Smooth muscle cell (in vitro differentiated cells): Measurements from ENCODE around the gene CDK2AP2. TPM values are rescaled to one million over a fixed set of nuclear protein-coding genes. Genes with fewer than 3 reads are reported as not detected.

ENCODE experiments used
- DNase-seq: peaks from one replicate; lab custom pipeline; 2025; ENCODE audit not compliant: unreplicated experiment; lab: John Stamatoyannopoulos, UW
- H2AFZ ChIP-seq: fragments of 200-600 bp; sonication (generic); 2 replicates; pipeline ENCODE4 v1.6.0; 2016; ENCODE audit warnings: antibody characterized with exemption, low read depth, mild to moderate bottlenecking
- H3F3A ChIP-seq: fragments of 200-600 bp; sonication (generic); 2 replicates; pipeline ENCODE4 v1.6.0; 2017; ENCODE audit warnings: antibody characterized with exemption, low read depth
- H3K27ac ChIP-seq: fragments of 200-600 bp; sonication (generic); 2 replicates; pipeline ENCODE4 v1.5.1; 2016; ENCODE audit warnings: low read depth, mild to moderate bottlenecking
- H3K27me3 ChIP-seq: fragments of 200-600 bp; sonication (generic); 2 replicates; pipeline ENCODE4 v1.6.1; 2016; ENCODE audit warnings: low read depth, mild to moderate bottlenecking
- H3K36me3 ChIP-seq: fragments of 200-600 bp; sonication (generic); 2 replicates; pipeline ENCODE4 v1.5.1; 2016; ENCODE audit warnings: low read depth
- H3K4me1 ChIP-seq: fragments of 200-600 bp; sonication (generic); 2 replicates; pipeline ENCODE4 v1.5.1; 2016; ENCODE audit warnings: low read depth
- H3K4me2 ChIP-seq: fragments of 200-600 bp; sonication (generic); 2 replicates; pipeline ENCODE4 v1.6.0; 2016; ENCODE audit warnings: mild to moderate bottlenecking
- H3K4me3 ChIP-seq: fragments of 200-600 bp; sonication (generic); 2 replicates; pipeline ENCODE4 v1.5.1; 2016; ENCODE audit warnings: mild to moderate bottlenecking
- H3K79me2 ChIP-seq: fragments of 200-600 bp; sonication (generic); 2 replicates; pipeline ENCODE4 v1.6.0; 2016; ENCODE audit warnings: low read depth, mild to moderate bottlenecking
- H3K9ac ChIP-seq: fragments of 200-600 bp; sonication (generic); 2 replicates; pipeline ENCODE4 v1.6.0; 2016; ENCODE audit warnings: low read depth
- H3K9me3 ChIP-seq: fragments of 200-600 bp; sonication (generic); replicated peaks from 2 replicates; pipeline ENCODE4 v1.5.1; 2016; ENCODE audit warnings: low read depth
- H4K20me1 ChIP-seq: fragments of 200-600 bp; sonication (generic); 2 replicates; pipeline ENCODE4 v1.6.0; 2016; ENCODE audit warnings: low read depth
- CTCF ChIP-seq: fragments of 200-600 bp; sonication (generic); IDR thresholded peaks from 2 replicates; pipeline ENCODE4 v1.5.1; 2017; ENCODE audit warnings: borderline replicate concordance, mild to moderate bottlenecking, antibody characterized with exemption; ENCODE audit not compliant: insufficient read depth, poor library complexity, severe bottlenecking
- WGBS: methylation state at CpG from one replicate; pipeline ENCODE4 v1.1.7; 2016; ENCODE audit warnings: low lambda C conversion rate; 5-methylcytosine and 5-hydroxymethylcytosine counted together
- polyA plus RNA-seq: library from polyadenylated mRNA; unstranded; fragments of >200 nt; fragmentation: Nextera tagmentation; extraction: Ambion mirVana; gene quantifications from 2 replicates; pipeline ENCODE4 v1.2.1, GENCODE V29; 2016
- total RNA-seq: library from RNA; depleted of rRNA; stranded (reverse); fragments of >200 nt; gene quantifications from 2 replicates; pipeline ENCODE4 v1.2.3, GENCODE V29; 2014

Gene CDK2AP2
- total and polyA plus RNA-seq, 2 experiments from 2014 or later = 34.0 to 101 TPM

- no peak overlapping the region for H2AFZ ChIP-seq
Observed at GRCh38 chr11:67505605-67506396, 2.2 kb downstream of the CDK2AP2 start.

GRCh38 chr11:67504950-67505581 is 2.9 kb downstream of the CDK2AP2 start, which contains the start of gene PITPNM1:
TSS of gene PITPNM1 (minus strand) at chr11:67505363. CDS start at chr11:67504180, 1,183 bp downstream.
- DNase-seq = peak; percentile 59

More at GRCh38 chr11:67505605-67506396, 2.2 kb downstream of the CDK2AP2 start:
- no peaks in the 10 kb centered on the region for H3K27me3 ChIP-seq
- TF ChIP-seq CTCF = peak; percentile 95
- no peaks in the 10 kb centered on the region for H3K9me3 ChIP-seq
- no peaks in the 10 kb centered on the region for H3K36me3 ChIP-seq
- H3K4me3 ChIP-seq = peak overlapping the region; percentile 73
- peak overlapping the region; percentile 86 for H3K9ac ChIP-seq
- H3F3A ChIP-seq = peaks cover 4% of the 10 kb centered on the region
- peak overlapping the region; percentile 87 for H3K27ac ChIP-seq
- peak overlapping the region; percentile 99 for H3K4me2 ChIP-seq
- WGBS = 30% methylated on average over 17 of the region's 17 CpGs
- peaks cover 18% of the 10 kb centered on the region for H4K20me1 ChIP-seq
- peaks cover 14% of the 10 kb centered on the region for H3K79me2 ChIP-seq
- peaks cover 21% of the 10 kb centered on the region for H3K4me1 ChIP-seq
- DNase-seq = peak; percentile 62

GRCh38 chr11:67504005-67504949 is 3.7 kb downstream of the CDK2AP2 start:
- Histone ChIP-seq H3K4me3 (peak overlapping the region; percentile 73), H2AFZ (no peak overlapping the region), H3K9me3 (no peaks in the 10 kb centered on the region), H3K9ac (peak overlapping the region; percentile 86), H3K79me2 (peaks cover 14% of the 10 kb centered on the region), H3K4me1 (peaks cover 21% of the 10 kb centered on the region), H3K4me2 (peak overlapping the region; percentile 99), H3K27me3 (no peaks in the 10 kb centered on the region), H3K27ac (peak overlapping the region; percentile 87), H4K20me1 (peaks cover 18% of the 10 kb centered on the region), H3K36me3 (no peaks in the 10 kb centered on the region), H3F3A (peaks cover 4% of the 10 kb centered on the region)
- no peak for TF ChIP-seq CTCF
- WGBS = 4% methylated on average over 68 of the region's 101 CpGs
- DNase-seq = peak; percentile 26

More at GRCh38 chr11:67504950-67505581, 2.9 kb downstream of the CDK2AP2 start, which contains the start of gene PITPNM1:
- Histone ChIP-seq H3K9ac (peak within 1 kb of the TSS; percentile 86), H3K4me2 (peak within 1 kb of the TSS; percentile 99), H3K4me3 (peak within 1 kb of the TSS; percentile 73), H3K27ac (peak within 1 kb of the TSS; percentile 87), H3K79me2 (peaks cover 14% of the 10 kb centered on the region), H3K36me3 (no peaks in the 10 kb centered on the region), H2AFZ (no peak within 1 kb of the TSS), H3K27me3 (no peaks in the 10 kb centered on the region), H4K20me1 (peaks cover 18% of the 10 kb centered on the region), H3F3A (peaks cover 4% of the 10 kb centered on the region), H3K9me3 (no peaks in the 10 kb centered on the region), H3K4me1 (peaks cover 21% of the 10 kb centered on the region)
- WGBS = 0% methylated on average over 19 of the region's 58 CpGs
- no peak for TF ChIP-seq CTCF
